Body of pancreas (tissue), 4 donors: Measurements from ENCODE around the gene TOB1.

Experiments used
- CTCF ChIP-seq, 7 experiments: fragments of 450-650 bp in 4 of 7; fragments of 200-600 bp in 3 of 7; sonication (generic) in 3 of 7; IDR thresholded peaks; one replicate each; pipeline ENCODE4 v1.5.1; 2016 to 2019; ENCODE audit warnings: antibody characterized with exemption in 7 of 7
- POLR2A ChIP-seq, 3 donors: fragments of 450-650 bp; IDR thresholded peaks; one replicate each; pipeline ENCODE4 v1.6.1; 2016; ENCODE audit warnings: antibody characterized with exemption in 3 of 3, mild to moderate bottlenecking in 2 of 3

GRCh38 chr17:50830994-50831393 lies 35.2 kb downstream of the TOB1 start:
- TF ChIP-seq CTCF (IDR thresholded peaks at IDR 0.05) (no peak), POLR2A (IDR thresholded peaks at IDR 0.05) (no peak)
